ENCODE results near the gene IGDCC3.

The IGDCC3 gene

GRCh38 chr15:65388306-65389080 is 10.7 kb upstream of the IGDCC3 start:
- DNase-seq (ENCODE audit: low read depth): no peak

- no peak for DNase-seq (ENCODE audit: low read depth)
These were observed 9.1 kb upstream of the IGDCC3 start for GRCh38 chr15:65386886-65387285.

GRCh38 chr15:65386376-65386775 is 8.6 kb upstream of the IGDCC3 start:
- no peak for DNase-seq (ENCODE audit: low read depth)

GRCh38 chr15:65385870-65386258 is 8.1 kb upstream of the IGDCC3 start:
- DNase-seq (ENCODE audit: low read depth): no peak

GRCh38 chr15:65384895-65385869 is 7.4 kb upstream of the IGDCC3 start:
- DNase-seq (ENCODE audit: low read depth): peak; percentile 46

- no peak for DNase-seq (ENCODE audit: low read depth)
These were observed 6.7 kb upstream of the IGDCC3 start for GRCh38 chr15:65384505-65384894.

- no peak for DNase-seq (ENCODE audit: low read depth)
These were observed 6.2 kb upstream of the IGDCC3 start for GRCh38 chr15:65383991-65384390.

- DNase-seq (ENCODE audit: low read depth): no peak
These were observed 5.7 kb upstream of the IGDCC3 start for GRCh38 chr15:65383456-65383855.

GRCh38 chr15:65382921-65383320 is 5.1 kb upstream of the IGDCC3 start:
- no peak for DNase-seq (ENCODE audit: low read depth)

GRCh38 chr15:65382146-65382491 is 4.3 kb upstream of the IGDCC3 start:
- no peak for DNase-seq (ENCODE audit: low read depth)

- DNase-seq (ENCODE audit: low read depth): no peak
These were observed 3.8 kb upstream of the IGDCC3 start for GRCh38 chr15:65381445-65382145.

- DNase-seq (ENCODE audit: low read depth): no peak
These were observed 2.2 kb upstream of the IGDCC3 start for GRCh38 chr15:65379986-65380385.

- no peak for DNase-seq (ENCODE audit: low read depth)
These were observed 462 bp downstream of the IGDCC3 start for GRCh38 chr15:65377105-65377975.

GRCh38 chr15:65376767-65377104 is 1.1 kb downstream of the IGDCC3 start:
- DNase-seq (ENCODE audit: low read depth): no peak

- no peak for DNase-seq (ENCODE audit: low read depth)
These were observed 1.8 kb downstream of the IGDCC3 start for GRCh38 chr15:65375871-65376607.

- no peak for DNase-seq (ENCODE audit: low read depth)
These were observed 2.9 kb downstream of the IGDCC3 start for GRCh38 chr15:65374821-65375401.

- DNase-seq (ENCODE audit: low read depth): no peak
These were observed 3.5 kb downstream of the IGDCC3 start for GRCh38 chr15:65374334-65374733.

- DNase-seq (ENCODE audit: low read depth): no peak
These were observed 4.6 kb downstream of the IGDCC3 start for GRCh38 chr15:65373163-65373651.

- DNase-seq (ENCODE audit: low read depth): no peak
These were observed 5.1 kb downstream of the IGDCC3 start for GRCh38 chr15:65372787-65373067.

GRCh38 chr15:65371976-65372786 is 5.6 kb downstream of the IGDCC3 start:
- DNase-seq (ENCODE audit: low read depth): no peak
